Large intestine (tissue), 3 donors: ENCODE results near the gene ZNF497. TPM values are rescaled to one million over a fixed set of nuclear protein-coding genes. Genes with fewer than 3 reads are reported as not detected.
A peak's percentile ranks its signal among the peaks of the same experiment; 100 is the strongest.

ENCODE experiments used
- DNase-seq, 2 donors: peaks; one replicate each; pipeline versions ENCODE4 v3.0.0 to v3.0.0-alpha.2; 2013
- H3K27ac ChIP-seq: one replicate; pipeline ENCODE4 v1.5.1; 2013; ENCODE audit warnings: low read length
- H3K27me3 ChIP-seq: 2 replicates; pipeline ENCODE4 v1.6.1; 2013; ENCODE audit warnings: low read length; ENCODE audit not compliant: control insufficient read depth, insufficient read depth
- H3K36me3 ChIP-seq: 2 replicates; pipeline ENCODE4 v1.6.1; 2013; ENCODE audit warnings: low read length; ENCODE audit not compliant: control insufficient read depth, insufficient read depth
- H3K4me1 ChIP-seq: one replicate; pipeline ENCODE4 v1.6.1; 2013; ENCODE audit warnings: low read length; ENCODE audit not compliant: control insufficient read depth, insufficient read depth
- H3K4me3 ChIP-seq: one replicate; pipeline ENCODE4 v1.5.1; 2013; ENCODE audit warnings: low read length
- H3K9me3 ChIP-seq: one replicate; pipeline ENCODE4 v1.6.1; 2013; ENCODE audit warnings: mild to moderate bottlenecking, low read depth, low read length, moderate library complexity; ENCODE audit not compliant: control insufficient read depth
- WGBS: methylation state at CpG from one replicate; pipeline ENCODE4 v1.1.5; 2013; ENCODE audit warnings: low lambda C conversion rate; ENCODE audit not compliant: insufficient coverage; 5-methylcytosine and 5-hydroxymethylcytosine counted together
- polyA plus RNA-seq: library from polyadenylated mRNA; unstranded; fragments of 120-200 nt; gene quantifications from one replicate; pipeline ENCODE4 v1.2.1, GENCODE V29; 2013

Gene ZNF497
- polyA plus RNA-seq, 1 donor, result 2.1 TPM

- Histone ChIP-seq H3K36me3 (no peaks in the 10 kb centered on the region), H3K4me3 (peak overlapping the region; percentile 83), H3K9me3 (no peaks in the 10 kb centered on the region), H3K4me1 (peaks cover 16% of the 10 kb centered on the region), H3K27me3 (peaks cover 18% of the 10 kb centered on the region), H3K27ac (peak overlapping the region; percentile 86)
- peak; percentile 100 for DNase-seq
- WGBS, result no CpG with 5 or more reads among the region's 80 CpGs
Measured at GRCh38 chr19:58400916-58401839, 38.6 kb upstream of the ZNF497 start.

- Histone ChIP-seq H3K4me1 (peaks cover 19% of the 10 kb centered on the region), H3K27ac (no peak overlapping the region), H3K4me3 (peak overlapping the region; percentile 45), H3K27me3 (peaks cover 25% of the 10 kb centered on the region), H3K36me3 (no peaks in the 10 kb centered on the region), H3K9me3 (peaks cover 3% of the 10 kb centered on the region)
- DNase-seq, result no peak
- whole genome bisulfite sequencing, result no CpG with 5 or more reads among the region's 18 CpGs
Measured at GRCh38 chr19:58400316-58400915, 37.9 kb upstream of the ZNF497 start.

GRCh38 chr19:58399903-58400302 lies 37.4 kb upstream of the ZNF497 start:
- Histone ChIP-seq H3K36me3 (peaks cover 5% of the 10 kb centered on the region), H3K27me3 (peaks cover 29% of the 10 kb centered on the region), H3K27ac (no peak overlapping the region), H3K4me3 (no peak overlapping the region), H3K4me1 (peaks cover 19% of the 10 kb centered on the region), H3K9me3 (peaks cover 3% of the 10 kb centered on the region)
- DNase-seq, result no peak
- no CpG with 5 or more reads among the region's 3 CpGs for WGBS

GRCh38 chr19:58398545-58398944 lies 36.0 kb upstream of the ZNF497 start:
- no peak overlapping the region for H3K27ac ChIP-seq
- H3K4me3 ChIP-seq, result no peak overlapping the region
- peaks cover 3% of the 10 kb centered on the region for H3K9me3 ChIP-seq
- peaks cover 17% of the 10 kb centered on the region for H3K4me1 ChIP-seq
- no CpG with 5 or more reads among the region's 6 CpGs for WGBS
- peaks cover 18% of the 10 kb centered on the region for H3K36me3 ChIP-seq
- no peak for DNase-seq
- H3K27me3 ChIP-seq, result peaks cover 29% of the 10 kb centered on the region

GRCh38 chr19:58398087-58398486 lies 35.5 kb upstream of the ZNF497 start:
- no CpG with 5 or more reads among the region's 4 CpGs for WGBS
- Histone ChIP-seq H3K4me3 (no peak overlapping the region), H3K36me3 (peaks cover 23% of the 10 kb centered on the region), H3K4me1 (peaks cover 15% of the 10 kb centered on the region), H3K27me3 (peaks cover 29% of the 10 kb centered on the region), H3K27ac (no peak overlapping the region), H3K9me3 (peaks cover 3% of the 10 kb centered on the region)
- DNase-seq, result no peak

GRCh38 chr19:58397533-58398037 lies 35.0 kb upstream of the ZNF497 start:
- H3K36me3 ChIP-seq, result peaks cover 28% of the 10 kb centered on the region
- WGBS, result no CpG with 5 or more reads among the region's 7 CpGs
- H3K27ac ChIP-seq, result no peak overlapping the region
- no peak for DNase-seq
- H3K9me3 ChIP-seq, result peaks cover 3% of the 10 kb centered on the region
- no peak overlapping the region for H3K4me3 ChIP-seq
- peaks cover 15% of the 10 kb centered on the region for H3K4me1 ChIP-seq
- H3K27me3 ChIP-seq, result peaks cover 29% of the 10 kb centered on the region

GRCh38 chr19:58396691-58397532 lies 34.4 kb upstream of the ZNF497 start:
- Histone ChIP-seq H3K4me1 (peaks cover 12% of the 10 kb centered on the region), H3K27me3 (peaks cover 29% of the 10 kb centered on the region), H3K27ac (no peak overlapping the region), H3K9me3 (peaks cover 3% of the 10 kb centered on the region), H3K4me3 (no peak overlapping the region), H3K36me3 (peaks cover 34% of the 10 kb centered on the region)
- no peak for DNase-seq
- WGBS, result no CpG with 5 or more reads among the region's 58 CpGs

- Histone ChIP-seq H3K36me3 (peaks cover 42% of the 10 kb centered on the region), H3K27ac (no peak overlapping the region), H3K27me3 (peaks cover 29% of the 10 kb centered on the region), H3K9me3 (peaks cover 3% of the 10 kb centered on the region), H3K4me3 (no peak overlapping the region), H3K4me1 (peaks cover 11% of the 10 kb centered on the region)
- WGBS, result no CpG with 5 or more reads among the region's 75 CpGs
- no peak for DNase-seq
Measured at GRCh38 chr19:58395979-58396627, 33.6 kb upstream of the ZNF497 start.

GRCh38 chr19:58395220-58395978 lies 32.8 kb upstream of the ZNF497 start, which contains the start of gene RNF225:
Gene RNF225, plus strand, starts transcription at chr19:58395656. Its CDS starts 434 bp downstream, at chr19:58396090.
- peaks cover 49% of the 10 kb centered on the region for H3K36me3 ChIP-seq
- no peak within 1 kb of the TSS for H3K27ac ChIP-seq
- H3K27me3 ChIP-seq, result peaks cover 29% of the 10 kb centered on the region
- no CpG with 5 or more reads among the region's 21 CpGs for WGBS
- H3K9me3 ChIP-seq, result peaks cover 3% of the 10 kb centered on the region
- peaks cover 5% of the 10 kb centered on the region for H3K4me1 ChIP-seq
- DNase-seq, result peak in 1 of 2 donors; percentile 48
- no peak within 1 kb of the TSS for H3K4me3 ChIP-seq
